HG03196 (cell line): Measurements from ENCODE around the gene RNF214.
"Not testable (repeated sequence)": the region's sequence is repeated elsewhere in the genome, so short reads cannot be mapped to it uniquely, and the experiment has no call there.

ENCODE experiments used
- ATAC-seq: cut with Tn5 transposase; IDR thresholded peaks from one replicate; pipeline ENCODE4 v1.9.1; 2021; ENCODE audit not compliant: unreplicated experiment

The RNF214 gene

DNA sequence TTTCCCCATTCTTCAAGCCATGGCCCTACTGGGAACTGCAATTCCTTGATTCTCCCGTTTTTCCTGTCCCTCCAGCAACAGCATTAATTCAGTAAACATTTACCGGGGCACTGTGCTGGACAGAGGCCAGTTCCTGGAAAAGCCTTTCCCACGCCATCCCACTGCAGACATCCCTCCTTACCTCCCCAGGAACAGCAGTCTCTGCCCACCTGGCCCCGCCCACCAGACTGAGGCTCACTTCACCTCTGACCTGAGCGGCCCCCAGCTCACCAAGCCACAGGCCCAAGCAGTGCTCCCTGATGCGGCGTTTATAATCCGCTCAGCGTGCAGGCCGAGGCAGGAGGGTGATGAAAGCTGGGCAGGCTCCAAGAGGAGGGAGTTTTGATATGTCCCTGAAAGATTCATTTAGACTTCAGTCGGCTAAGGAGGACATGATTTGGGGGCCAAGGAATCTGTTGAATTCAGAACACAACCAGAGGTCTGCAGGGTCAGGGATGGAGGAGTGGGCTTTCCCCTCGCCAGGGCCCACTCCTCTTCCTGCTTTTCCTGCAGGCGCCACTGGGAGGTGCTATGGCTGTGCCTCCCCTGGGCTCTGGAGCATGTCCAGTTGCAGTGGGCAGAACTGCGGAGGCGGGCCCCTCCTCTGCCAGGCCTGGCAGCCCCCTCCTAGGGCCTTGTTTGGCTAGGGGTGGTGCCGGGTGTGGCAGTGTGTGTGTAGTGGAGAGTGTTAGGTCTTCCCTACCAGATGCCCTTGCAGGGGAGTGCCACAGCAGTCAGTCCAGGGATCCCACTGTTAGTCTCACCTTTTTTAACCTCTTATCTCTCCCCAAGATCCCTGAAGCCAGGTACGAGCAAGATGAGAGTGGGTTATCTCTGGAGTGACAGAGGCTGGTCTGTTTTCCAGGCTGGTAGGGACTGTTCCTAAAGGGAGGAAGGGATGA lies 34.7 kb upstream of the RNF214 start:
- no peak for ATAC-seq

DNA sequence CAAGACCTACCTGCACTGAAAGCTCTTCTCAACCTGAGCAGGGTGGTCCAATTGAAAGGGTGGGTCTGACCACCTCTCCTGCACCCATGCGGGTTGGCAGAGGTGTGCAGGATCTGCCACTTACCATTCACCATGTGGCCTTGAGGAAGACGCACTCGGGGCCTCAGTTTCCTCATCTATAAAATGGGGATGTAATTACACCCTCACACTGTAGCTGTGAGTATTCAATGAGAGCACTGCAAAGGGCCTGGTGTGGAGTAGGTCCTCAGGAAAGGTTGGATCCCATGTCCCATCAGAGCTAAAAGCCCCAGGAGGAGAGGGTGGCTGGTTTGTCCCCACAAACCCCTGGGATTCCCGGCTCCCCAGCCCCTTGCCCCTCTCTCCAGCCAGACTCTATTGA lies 33.9 kb upstream of the RNF214 start:
- ATAC-seq: no peak

DNA sequence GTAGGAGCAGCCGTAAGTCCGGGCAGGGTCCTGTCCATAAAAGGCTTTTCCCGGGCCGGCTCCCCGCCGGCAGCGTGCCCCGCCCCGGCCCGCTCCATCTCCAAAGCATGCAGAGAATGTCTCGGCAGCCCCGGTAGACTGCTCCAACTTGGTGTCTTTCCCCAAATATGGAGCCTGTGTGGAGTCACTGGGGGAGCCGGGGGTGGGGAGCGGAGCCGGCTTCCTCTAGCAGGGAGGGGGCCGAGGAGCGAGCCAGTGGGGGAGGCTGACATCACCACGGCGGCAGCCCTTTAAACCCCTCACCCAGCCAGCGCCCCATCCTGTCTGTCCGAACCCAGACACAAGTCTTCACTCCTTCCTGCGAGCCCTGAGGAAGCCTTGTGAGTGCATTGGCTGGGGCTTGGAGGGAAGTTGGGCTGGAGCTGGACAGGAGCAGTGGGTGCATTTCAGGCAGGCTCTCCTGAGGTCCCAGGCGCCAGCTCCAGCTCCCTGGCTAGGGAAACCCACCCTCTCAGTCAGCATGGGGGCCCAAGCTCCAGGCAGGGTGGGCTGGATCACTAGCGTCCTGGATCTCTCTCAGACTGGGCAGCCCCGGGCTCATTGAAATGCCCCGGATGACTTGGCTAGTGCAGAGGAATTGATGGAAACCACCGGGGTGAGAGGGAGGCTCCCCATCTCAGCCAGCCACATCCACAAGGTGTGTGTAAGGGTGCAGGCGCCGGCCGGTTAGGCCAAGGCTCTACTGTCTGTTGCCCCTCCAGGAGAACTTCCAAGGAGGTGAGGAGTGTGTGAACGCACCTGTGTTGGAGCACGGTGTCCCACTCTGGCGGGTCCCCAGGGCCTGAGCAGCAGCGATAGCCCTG lies 33.2 kb upstream of the RNF214 start, which contains the start of gene TAGLN:
Gene TAGLN, plus strand, starts transcription at position 318 of the 863 bp plus-strand sequence. CDS start 3,644 bp downstream, outside the sequence.
- no peak for ATAC-seq

DNA sequence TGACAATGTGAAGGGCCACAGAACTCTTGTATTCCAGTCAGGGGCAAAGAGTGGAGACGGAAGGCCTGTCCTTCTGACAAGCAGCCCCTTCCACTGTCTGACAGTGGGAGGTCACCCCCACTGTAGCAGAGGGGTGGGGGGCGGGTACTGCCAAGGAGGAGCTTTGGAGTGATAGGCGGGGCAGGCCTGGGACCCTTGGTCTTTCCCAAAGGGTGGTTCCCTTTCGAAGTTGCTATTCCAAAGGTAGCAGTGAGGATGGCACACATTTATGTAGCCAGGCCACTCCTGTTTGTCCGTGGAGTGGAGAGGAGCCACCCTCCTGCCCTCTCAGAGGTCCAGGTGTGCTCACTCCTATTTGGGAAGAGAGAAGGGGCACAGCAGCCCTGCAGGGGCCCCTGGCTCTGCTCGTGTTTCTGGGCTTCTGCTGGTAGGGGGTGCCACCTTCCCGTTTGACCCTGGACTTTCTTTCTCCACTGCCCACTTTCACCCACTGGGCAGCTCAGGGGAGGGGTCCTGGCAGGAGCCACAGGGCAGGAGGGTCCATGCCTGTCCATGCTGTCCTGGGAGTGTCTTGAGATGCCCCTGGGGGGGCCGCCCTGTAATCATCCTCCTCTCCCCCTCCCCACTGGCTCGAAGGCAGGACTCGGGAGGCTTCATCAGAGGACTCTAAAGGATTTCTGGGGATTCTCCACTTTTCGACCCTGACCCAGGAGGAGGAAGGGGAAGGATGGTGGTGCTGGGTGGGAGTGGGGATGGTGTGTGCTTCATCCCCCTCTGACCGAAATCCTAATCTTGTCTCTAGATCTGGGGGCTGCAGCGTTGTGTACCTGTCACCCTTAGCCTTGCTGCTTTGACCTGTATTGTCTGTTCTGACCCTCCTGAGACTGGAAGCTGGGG lies 32.3 kb upstream of the RNF214 start:
- ATAC-seq: no peak

DNA sequence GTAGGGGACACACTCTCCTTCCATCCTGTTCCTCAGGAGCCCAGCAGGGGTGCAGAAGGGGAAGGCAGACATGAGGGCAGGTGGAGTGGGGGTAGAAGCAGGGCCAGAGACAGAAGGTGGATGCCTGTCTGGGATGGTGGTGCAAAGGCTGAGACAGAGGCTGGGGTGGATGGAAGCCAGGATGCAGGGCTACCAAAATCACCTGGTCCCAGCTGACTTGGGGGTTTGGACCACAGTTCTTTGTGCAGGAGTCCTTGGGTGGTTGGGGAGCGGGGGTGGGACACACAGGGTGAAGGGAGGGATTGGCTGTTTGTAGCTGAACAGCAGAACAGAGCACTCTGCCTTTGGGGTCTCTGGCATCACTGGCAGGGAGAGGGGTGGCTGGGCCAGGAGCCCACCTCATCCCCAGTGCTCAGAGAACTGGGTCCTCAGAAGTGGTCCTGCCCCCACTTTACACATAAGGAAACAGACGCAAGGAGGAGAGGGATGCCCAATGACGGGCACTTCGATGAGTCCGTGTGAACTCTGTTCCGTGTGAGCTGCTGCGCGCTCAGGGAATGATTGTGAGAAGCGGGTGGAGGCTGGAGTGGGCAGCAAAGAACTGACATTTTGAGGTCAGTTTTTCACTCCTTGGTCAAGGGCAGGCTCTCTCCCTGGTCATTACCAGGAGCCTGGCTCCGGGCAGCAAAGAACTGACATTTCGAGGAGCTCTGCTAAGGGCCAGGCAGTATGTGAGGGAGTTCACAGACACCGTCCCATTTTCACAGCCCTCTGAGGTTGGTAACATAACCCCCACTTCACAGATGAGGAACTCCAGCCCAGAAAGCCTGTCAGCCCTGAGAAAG lies 31.4 kb upstream of the RNF214 start:
- ATAC-seq: no peak

DNA sequence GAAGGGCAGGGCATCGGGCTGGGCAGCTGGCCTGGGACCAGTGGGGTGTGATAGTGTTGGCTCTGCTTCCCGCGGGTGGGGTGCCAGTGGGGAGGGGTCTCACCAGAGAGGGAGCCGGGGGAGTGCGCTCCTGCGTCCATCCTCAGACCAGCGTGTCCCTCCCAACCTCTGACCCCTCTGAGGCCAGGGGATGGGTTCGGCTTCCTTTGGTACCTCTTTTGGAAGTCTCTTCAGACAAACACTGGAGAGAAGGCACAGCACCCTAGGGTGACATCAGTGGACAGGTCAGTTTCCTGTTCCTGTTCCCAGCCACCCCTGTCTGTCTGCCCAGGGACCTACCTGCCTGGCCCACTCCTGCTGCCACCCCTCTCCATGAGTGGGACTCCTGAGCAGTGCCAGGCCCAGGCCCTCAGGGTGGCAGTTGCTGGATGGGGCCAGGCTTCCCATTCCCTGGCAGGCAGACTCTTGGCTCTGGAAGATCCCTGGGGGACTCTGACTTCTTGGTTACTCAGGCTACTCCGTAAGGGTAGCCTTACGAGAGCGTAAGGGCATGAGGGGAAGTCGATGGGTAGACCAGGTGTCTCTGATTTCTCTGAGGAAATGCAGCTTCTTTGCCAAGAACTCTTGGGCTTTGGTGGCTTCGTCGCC lies 30.7 kb upstream of the RNF214 start:
- ATAC-seq: no peak

DNA sequence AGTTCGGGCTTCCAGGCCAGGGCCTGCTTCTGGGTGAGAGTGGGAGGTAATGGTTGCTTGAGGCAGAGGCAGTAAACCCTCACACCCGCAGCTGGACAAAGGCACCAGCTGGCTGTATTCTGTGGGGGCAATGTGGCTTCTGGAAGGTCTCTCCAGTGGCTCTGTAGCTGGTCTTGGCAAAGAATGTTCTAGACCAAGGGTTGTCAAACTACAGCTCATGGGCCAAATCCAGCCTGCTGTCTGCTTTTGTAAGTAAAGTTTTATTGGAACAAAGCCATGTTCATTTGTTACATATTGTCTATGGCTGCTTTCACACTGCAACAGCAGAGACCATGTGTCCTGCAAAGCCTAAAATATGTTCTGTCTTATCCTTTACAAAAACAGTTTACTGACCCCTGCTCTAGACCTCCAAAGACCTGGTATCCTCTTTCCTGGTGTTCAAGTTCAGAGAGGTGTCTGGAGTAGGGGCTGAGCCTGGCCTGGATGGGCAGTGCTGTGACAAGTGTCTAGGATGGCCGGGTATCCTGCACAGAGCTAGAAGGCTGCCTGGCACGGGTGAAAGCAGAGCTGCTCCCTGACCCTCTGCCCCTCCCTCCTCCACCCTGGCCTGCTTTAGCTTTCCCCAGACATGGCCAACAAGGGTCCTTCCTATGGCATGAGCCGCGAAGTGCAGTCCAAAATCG lies 29.9 kb upstream of the RNF214 start:
- no peak for ATAC-seq

DNA sequence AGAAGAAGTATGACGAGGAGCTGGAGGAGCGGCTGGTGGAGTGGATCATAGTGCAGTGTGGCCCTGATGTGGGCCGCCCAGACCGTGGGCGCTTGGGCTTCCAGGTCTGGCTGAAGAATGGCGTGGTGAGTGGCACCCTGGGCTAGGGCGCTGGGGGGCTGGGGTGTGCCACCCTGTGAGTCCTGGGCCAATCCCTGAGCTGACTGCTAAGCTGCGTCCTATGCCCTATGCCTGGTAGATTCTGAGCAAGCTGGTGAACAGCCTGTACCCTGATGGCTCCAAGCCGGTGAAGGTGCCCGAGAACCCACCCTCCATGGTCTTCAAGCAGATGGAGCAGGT lies 29.4 kb upstream of the RNF214 start:
- ATAC-seq: no peak

DNA sequence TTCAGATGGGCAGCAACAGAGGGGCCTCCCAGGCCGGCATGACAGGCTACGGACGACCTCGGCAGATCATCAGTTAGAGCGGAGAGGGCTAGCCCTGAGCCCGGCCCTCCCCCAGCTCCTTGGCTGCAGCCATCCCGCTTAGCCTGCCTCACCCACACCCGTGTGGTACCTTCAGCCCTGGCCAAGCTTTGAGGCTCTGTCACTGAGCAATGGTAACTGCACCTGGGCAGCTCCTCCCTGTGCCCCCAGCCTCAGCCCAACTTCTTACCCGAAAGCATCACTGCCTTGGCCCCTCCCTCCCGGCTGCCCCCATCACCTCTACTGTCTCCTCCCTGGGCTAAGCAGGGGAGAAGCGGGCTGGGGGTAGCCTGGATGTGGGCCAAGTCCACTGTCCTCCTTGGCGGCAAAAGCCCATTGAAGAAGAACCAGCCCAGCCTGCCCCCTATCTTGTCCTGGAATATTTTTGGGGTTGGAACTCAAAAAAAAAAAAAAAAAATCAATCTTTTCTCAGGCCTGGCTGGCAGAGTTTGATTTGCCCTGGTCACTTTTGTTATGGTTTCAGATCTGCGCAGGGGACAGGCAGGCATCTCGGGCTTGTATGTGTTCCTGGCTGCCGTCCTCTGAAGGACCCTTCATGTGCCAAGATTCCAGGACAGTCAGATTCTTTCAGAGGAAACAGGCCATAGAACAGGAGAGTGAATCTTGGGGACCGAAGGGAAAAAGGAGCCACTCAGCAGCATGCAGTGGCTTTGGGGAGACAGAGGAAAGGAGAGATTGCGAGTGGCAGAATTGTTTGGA lies 28.0 kb upstream of the RNF214 start:
- no peak for ATAC-seq

DNA sequence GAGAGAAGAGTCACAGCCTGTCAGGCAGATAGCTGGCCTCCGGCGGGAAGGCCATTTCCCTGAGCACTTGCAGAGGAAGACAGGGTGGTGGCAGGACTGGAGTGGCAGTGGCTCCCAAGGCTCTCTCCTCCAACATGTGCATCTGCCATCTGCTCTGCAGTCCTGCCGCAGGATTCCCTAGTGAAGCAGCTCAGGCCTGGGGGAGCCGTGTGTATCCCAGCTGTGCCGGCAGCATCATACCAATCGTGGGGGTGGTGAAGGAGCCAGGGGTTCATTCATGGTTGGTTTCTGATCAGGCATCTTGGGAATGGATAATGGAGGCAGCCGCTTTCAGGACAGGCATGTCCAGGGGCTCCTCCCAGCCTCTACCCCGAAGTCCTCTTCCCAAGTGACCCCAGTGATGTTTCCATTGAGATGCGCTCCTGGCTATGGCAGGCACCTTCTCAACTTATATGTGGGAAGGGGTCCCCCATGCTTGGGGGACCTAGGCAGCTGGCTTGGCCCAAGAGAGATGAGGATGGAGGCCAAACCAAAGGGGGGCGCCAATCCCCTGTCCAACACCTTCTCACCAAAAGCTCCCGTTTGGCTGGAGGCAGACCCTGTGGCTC lies 27.2 kb upstream of the RNF214 start:
- ATAC-seq: no peak

DNA sequence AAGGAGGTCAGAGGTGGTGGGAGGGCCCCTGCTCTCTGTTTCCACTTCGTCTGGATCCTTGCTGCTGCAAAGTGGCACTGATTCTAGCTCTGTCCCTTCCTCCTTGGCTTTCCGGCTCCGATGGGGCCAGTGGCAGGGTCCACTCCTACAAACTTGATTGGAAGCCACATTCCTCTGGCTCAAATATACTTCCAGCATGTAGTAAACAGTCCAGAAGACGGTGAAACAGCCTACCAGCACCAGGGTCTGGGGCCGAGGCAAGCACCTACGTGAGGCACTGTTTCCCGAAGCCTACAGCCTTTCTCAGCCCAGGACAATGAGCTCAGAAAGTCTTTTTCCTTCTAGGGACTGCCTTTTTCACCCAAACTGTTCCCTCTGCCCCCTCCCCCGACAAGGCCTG lies 26.4 kb upstream of the RNF214 start:
- ATAC-seq: not testable (repeated sequence)

DNA sequence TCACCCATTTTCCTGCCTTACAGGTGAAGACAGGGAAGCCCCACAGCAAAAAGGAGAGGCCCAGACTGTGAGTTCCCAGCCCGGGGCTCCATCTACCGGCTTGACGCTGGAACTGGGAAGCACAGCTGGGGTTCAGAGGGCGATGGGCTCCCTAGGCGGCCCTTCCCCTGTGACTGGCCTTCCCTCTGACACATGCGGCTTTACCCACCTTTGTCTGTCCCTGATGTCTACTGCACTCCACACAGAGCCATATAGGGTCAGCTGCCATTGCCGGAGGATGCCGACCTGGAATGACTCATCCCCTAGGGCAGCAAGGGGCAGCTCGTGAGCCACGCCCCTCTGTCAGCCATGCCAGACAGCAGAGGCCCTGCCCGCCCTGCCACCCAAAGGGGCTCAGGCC lies 25.6 kb upstream of the RNF214 start:
- ATAC-seq: not testable (repeated sequence)

DNA sequence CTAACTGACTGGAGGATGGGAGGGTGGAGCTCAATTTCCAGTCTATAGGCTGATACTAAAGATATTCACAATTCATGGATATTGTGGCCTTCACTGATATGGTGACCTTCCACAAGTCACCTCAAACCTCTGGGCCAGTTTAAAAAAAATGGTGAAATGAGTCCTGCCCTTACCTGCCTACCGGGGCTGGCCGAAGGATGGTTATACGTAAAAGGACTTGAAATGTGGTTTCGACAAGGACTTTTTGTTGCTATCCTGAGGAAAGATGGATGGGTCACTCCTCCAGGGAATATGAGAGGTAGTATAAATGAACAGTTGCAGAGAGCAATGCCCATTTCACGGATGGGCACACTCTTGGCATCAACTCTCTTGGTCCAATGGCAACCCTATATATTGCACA lies 25.0 kb upstream of the RNF214 start:
- not testable (repeated sequence) for ATAC-seq

DNA sequence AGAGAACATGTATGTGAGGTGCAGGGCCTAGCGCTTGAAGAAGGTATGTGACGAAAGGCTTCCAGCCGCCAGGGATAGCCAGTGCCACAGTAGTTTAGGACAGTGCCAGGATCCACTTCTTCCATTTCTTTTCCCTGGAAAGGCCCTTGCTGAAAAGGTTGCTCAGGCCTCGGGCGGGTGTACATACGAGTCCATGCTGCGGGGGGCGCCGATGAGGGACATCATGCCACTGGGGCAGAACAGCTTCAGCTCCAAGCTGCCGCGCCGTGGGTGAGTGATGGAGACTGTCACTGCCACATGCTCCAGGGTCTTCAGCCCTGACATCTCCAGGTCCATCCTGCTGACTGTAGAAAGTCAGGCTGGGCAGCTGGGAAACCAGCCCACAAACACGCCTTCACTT lies 23.8 kb upstream of the RNF214 start:
- not testable (repeated sequence) for ATAC-seq

DNA sequence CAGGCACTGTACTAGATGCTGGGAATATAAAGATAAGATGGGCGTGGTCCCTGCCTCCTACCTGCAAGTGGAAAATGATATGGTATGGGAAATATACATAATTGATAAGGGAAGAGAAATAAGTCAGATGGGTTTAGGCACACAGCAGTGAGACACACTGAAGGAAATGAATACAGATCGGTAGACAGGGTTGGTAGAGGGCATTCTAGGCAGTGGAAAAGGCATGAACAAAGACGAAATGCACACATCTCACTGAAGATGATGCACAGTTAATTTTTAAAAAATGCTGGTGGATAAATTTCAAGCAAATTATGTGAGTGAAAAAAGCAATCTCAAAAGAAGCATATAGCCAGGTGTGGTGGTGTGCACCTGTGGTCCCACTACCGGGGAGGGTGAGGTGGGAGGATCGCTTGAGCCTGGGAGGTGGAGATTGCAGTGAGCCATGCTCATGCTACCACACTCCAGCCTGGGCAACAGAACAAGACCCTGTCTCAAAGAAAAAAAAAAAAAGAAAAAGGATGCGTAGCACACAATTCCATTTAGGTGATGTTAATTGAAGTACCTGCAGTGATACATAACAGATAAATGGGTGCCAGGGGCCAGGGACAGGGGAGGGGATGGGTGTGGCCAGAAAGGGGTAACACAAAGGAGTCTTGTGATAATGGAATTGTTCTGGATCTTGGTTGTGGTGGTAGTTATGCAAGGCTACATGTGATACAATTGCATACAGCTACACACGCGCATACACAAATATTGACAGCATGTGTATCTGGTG lies 22.9 kb upstream of the RNF214 start:
- not testable (repeated sequence) for ATAC-seq

DNA sequence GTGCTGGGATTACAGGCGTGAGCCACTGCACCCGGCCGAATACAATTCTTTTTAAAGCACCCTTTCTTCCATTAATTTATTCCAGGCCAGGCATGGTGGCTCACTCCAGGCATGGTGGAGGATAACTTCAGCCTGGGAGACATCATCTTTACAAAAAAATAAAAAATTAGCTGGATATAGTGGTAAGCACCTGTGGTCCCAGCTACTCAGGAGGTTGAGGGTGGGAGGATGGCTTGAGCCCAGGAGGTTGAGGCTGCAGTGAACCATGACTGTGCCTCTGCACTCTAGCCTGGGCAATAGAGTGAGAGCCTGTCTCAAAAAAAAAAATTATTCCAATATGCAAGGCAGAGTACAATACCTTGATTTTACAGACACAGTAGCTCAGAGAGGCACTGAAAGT lies 21.9 kb upstream of the RNF214 start:
- ATAC-seq: no peak
